NCI-H526 (cell line): ENCODE measurements around the gene LTN1.
"Not testable (repeated sequence)": the region's sequence is repeated elsewhere in the genome, so short reads cannot be mapped to it uniquely, and the experiment has no call there.

Experiments used
- DNase-seq, 2 experiments: peaks; one replicate each; lab custom pipeline; 2025; lab: John Stamatoyannopoulos, UW

The LTN1 gene

GRCh38 chr21:28992526-28993292 lies at the start of gene LTN1:
Gene LTN1 (minus strand): TSS chr21:28992877. CDS start chr21:28992805, 72 bp downstream.
- peak; percentile 96 to 99 for DNase-seq

- no peak for DNase-seq
These were observed 42.0 kb upstream of the LTN1 start for GRCh38 chr21:29034678-29035077.

GRCh38 chr21:29033871-29034270 lies 41.2 kb upstream of the LTN1 start:
- no peak for DNase-seq

GRCh38 chr21:29033301-29033700 lies 40.6 kb upstream of the LTN1 start:
- DNase-seq = no peak

GRCh38 chr21:29030909-29031308 lies 38.2 kb upstream of the LTN1 start:
- no peak for DNase-seq

- DNase-seq = no peak
These were observed 36.8 kb upstream of the LTN1 start for GRCh38 chr21:29029524-29029923.

- DNase-seq = no peak
These were observed 32.6 kb upstream of the LTN1 start for GRCh38 chr21:29025328-29025713.

GRCh38 chr21:29024474-29025327 lies 32.0 kb upstream of the LTN1 start, which contains the start of gene USP16:
Gene USP16 (plus strand): TSS chr21:29024668. CDS start chr21:29027914, 3,246 bp downstream.
- DNase-seq = peak; percentile 97

GRCh38 chr21:29022166-29022565 lies 29.5 kb upstream of the LTN1 start:
- DNase-seq = no peak

GRCh38 chr21:29018540-29018939 lies 25.9 kb upstream of the LTN1 start:
- DNase-seq = peak in 1 of 2 experiments; percentile 10

- no peak for DNase-seq
These were observed 25.1 kb upstream of the LTN1 start for GRCh38 chr21:29017639-29018237.

- DNase-seq = not testable (repeated sequence)
These were observed 18.6 kb upstream of the LTN1 start for GRCh38 chr21:29011236-29011635.

GRCh38 chr21:29008367-29008766 lies 15.7 kb upstream of the LTN1 start:
- no peak for DNase-seq

GRCh38 chr21:29007810-29008209 lies 15.1 kb upstream of the LTN1 start:
- no peak for DNase-seq

GRCh38 chr21:29007135-29007534 lies 14.5 kb upstream of the LTN1 start:
- no peak for DNase-seq

GRCh38 chr21:29005696-29006095 lies 13.0 kb upstream of the LTN1 start:
- no peak for DNase-seq

- DNase-seq = peak; percentile 83 to 95
These were observed 9.9 kb upstream of the LTN1 start for GRCh38 chr21:29002442-29003144.

- DNase-seq = no peak
These were observed 584 bp upstream of the LTN1 start for GRCh38 chr21:28993293-28993629.

- peak in 1 of 2 experiments; percentile 12 for DNase-seq
These were observed 684 bp downstream of the LTN1 start for GRCh38 chr21:28991861-28992525.

GRCh38 chr21:28988146-28988545 lies 4.5 kb downstream of the LTN1 start:
- not testable (repeated sequence) for DNase-seq

GRCh38 chr21:28986677-28987076 lies 6.0 kb downstream of the LTN1 start:
- DNase-seq = no peak
